ENCODE measurements around the gene ALOX5. TPM values are rescaled to one million over a fixed set of nuclear protein-coding genes. Genes with fewer than 3 reads are reported as not detected.

Gene ALOX5
- total RNA-seq, 1 donor from 2014 or later, result 181 TPM

- ChIA-PET CTCF (no interaction called here), POLR2A (no interaction called here)
- Mint-ChIP-seq H3K4me1 (peaks cover 56% of the 10 kb centered on the region), H3K36me3 (ENCODE audit: low read depth) (peaks cover 76% of the 10 kb centered on the region), H3K27ac (peak overlapping the region; percentile 46), H3K4me3 (no peak overlapping the region), H3K9me3 (no peaks in the 10 kb centered on the region), H3K27me3 (no peaks in the 10 kb centered on the region)
- no peak for DNase-seq
- intact Hi-C loops (cut with micrococcal nuclease), result loop anchor here (5.0 to 10.0 kb wide), 2 partner anchors 292 to 645 kb away; partner anchors contain the start of gene ZFAND4
- no peak for TF ChIP-seq CTCF (IDR thresholded peaks at IDR 0.05)
- ATAC-seq (ENCODE audit: low read depth), result no peak
Measured at GRCh38 chr10:45379891-45380540, 6.0 kb downstream of the ALOX5 start.

GRCh38 chr10:45380903-45381620, 7.0 kb downstream of the ALOX5 start:
- CTCF ChIA-PET, result no interaction called here
- peaks cover 83% of the 10 kb centered on the region for H3K36me3 Mint-ChIP-seq (ENCODE audit: low read depth)
- ATAC-seq (ENCODE audit: low read depth), result no peak
- peaks cover 46% of the 10 kb centered on the region for H3K4me1 Mint-ChIP-seq
- no peak overlapping the region for H3K4me3 Mint-ChIP-seq
- POLR2A ChIA-PET, result no interaction called here
- H3K27me3 Mint-ChIP-seq, result no peaks in the 10 kb centered on the region
- intact Hi-C loops (cut with micrococcal nuclease), result no loop called here
- no peak for DNase-seq
- no peak for TF ChIP-seq CTCF (IDR thresholded peaks at IDR 0.05)
- H3K9me3 Mint-ChIP-seq, result no peaks in the 10 kb centered on the region
- H3K27ac Mint-ChIP-seq, result no peak overlapping the region

- intact Hi-C loops (cut with micrococcal nuclease), result no loop called here
- POLR2A ChIA-PET, result no interaction called here
- DNase-seq (no peak), ATAC-seq (ENCODE audit: low read depth) (no peak)
- H3K4me3 Mint-ChIP-seq, result no peak overlapping the region
- TF ChIP-seq CTCF (IDR thresholded peaks at IDR 0.05), result no peak
- peaks cover 90% of the 10 kb centered on the region for H3K36me3 Mint-ChIP-seq (ENCODE audit: low read depth)
- H3K27me3 Mint-ChIP-seq, result no peaks in the 10 kb centered on the region
- H3K27ac Mint-ChIP-seq, result no peak overlapping the region
- H3K4me1 Mint-ChIP-seq, result peaks cover 31% of the 10 kb centered on the region
- no peaks in the 10 kb centered on the region for H3K9me3 Mint-ChIP-seq
- CTCF ChIA-PET, result no interaction called here
Measured at GRCh38 chr10:45382591-45382990, 8.6 kb downstream of the ALOX5 start.

- Mint-ChIP-seq H3K9me3 (no peaks in the 10 kb centered on the region), H3K4me3 (no peak overlapping the region), H3K27ac (no peak overlapping the region), H3K4me1 (peaks cover 18% of the 10 kb centered on the region), H3K36me3 (ENCODE audit: low read depth) (peaks cover 90% of the 10 kb centered on the region), H3K27me3 (no peaks in the 10 kb centered on the region)
- DNase-seq (no peak), ATAC-seq (ENCODE audit: low read depth) (no peak)
- no peak for TF ChIP-seq CTCF (IDR thresholded peaks at IDR 0.05)
- POLR2A ChIA-PET, result interaction anchor here (1.4 kb wide), 1 partner anchor 14 kb away, joined by 3 read pairs; no protein-coding TSS in a partner anchor
- intact Hi-C loops (cut with micrococcal nuclease), result no loop called here
- CTCF ChIA-PET, result no interaction called here
Measured at GRCh38 chr10:45383682-45384330, 9.8 kb downstream of the ALOX5 start.

GRCh38 chr10:45386657-45387056, 12.6 kb downstream of the ALOX5 start:
- DNase-seq (no peak), ATAC-seq (ENCODE audit: low read depth) (no peak)
- intact Hi-C loops (cut with micrococcal nuclease), result no loop called here
- Mint-ChIP-seq H3K4me1 (peaks cover 8% of the 10 kb centered on the region), H3K4me3 (no peak overlapping the region), H3K27ac (no peak overlapping the region), H3K36me3 (ENCODE audit: low read depth) (peaks cover 84% of the 10 kb centered on the region), H3K27me3 (no peaks in the 10 kb centered on the region), H3K9me3 (peaks cover 5% of the 10 kb centered on the region)
- ChIA-PET CTCF (no interaction called here), POLR2A (interaction anchor here (0.8 to 1.5 kb wide), 2 partner anchors 9 to 33 kb away, joined by 3 to 5 read pairs; no protein-coding TSS in a partner anchor)
- TF ChIP-seq CTCF (IDR thresholded peaks at IDR 0.05), result no peak

Data from activated B cell treated with CpG ODN at 0.5 μM for 24 hours (primary cell).